H1 (cell line): Measurements from ENCODE around the gene WDFY4. TPM values are rescaled to one million over a fixed set of nuclear protein-coding genes. Genes with fewer than 3 reads are reported as not detected.

ENCODE experiments used
- JUND ChIP-seq: IDR thresholded peaks from 2 replicates; pipeline ENCODE4 v1.6.1; 2011; ENCODE audit warnings: mild to moderate bottlenecking, improper control_type of control experiment, low read length
- RNF2 ChIP-seq: fragments of 200-900, 300-1000 bp; sonication (generic); IDR thresholded peaks from 2 replicates; pipeline ENCODE4 v1.7.1; 2016; ENCODE audit warnings: borderline replicate concordance, low read depth, mild to moderate bottlenecking, antibody characterized with exemption, low read length; ENCODE audit not compliant: poor library complexity, severe bottlenecking; ENCODE audit errors: missing control alignments
- polyA plus RNA-seq, 7 experiments: library from polyadenylated mRNA; depleted of rRNA in 3 of 7; stranded (reverse) in 5 of 7; unstranded in 2 of 7; fragments of >200 nt in 5 of 7; fragments of 200-250 nt in 2 of 7; gene quantifications; 1 replicate in 5 of 7; 2 replicates in 1 of 7; 4 replicates in 1 of 7; pipeline versions ENCODE4 v1.2.1 to v1.2.3, GENCODE V29; 2011 to 2013; ENCODE audit warnings: missing spikeins in 2 of 7, mixed read lengths in 2 of 7
- total RNA-seq: library from RNA; stranded (reverse); fragmentation: NEBNext Ultra II Directional; extraction: Animal tissue kit (Norgen Biotek cat#: 25700); gene quantifications from 2 replicates; pipeline ENCODE4 v1.2.1, GENCODE V29; 2021
- TF ChIP-seq, protein P1 (sequence below): fragments of 300-600 bp; sonication (generic); IDR thresholded peaks from 2 replicates; pipeline ENCODE4 v1.7.1; 2012; ENCODE audit warnings: low read length, moderate library complexity, mild to moderate bottlenecking, inconsistent platforms; ENCODE audit not compliant: insufficient replicate concordance

The WDFY4 gene
- total and polyA plus RNA-seq, 2 of the 8 experiments (the other 6 are each of a cell fraction or from before 2014, with no cell fraction given), result not detected

- TF ChIP-seq, protein P1, sequence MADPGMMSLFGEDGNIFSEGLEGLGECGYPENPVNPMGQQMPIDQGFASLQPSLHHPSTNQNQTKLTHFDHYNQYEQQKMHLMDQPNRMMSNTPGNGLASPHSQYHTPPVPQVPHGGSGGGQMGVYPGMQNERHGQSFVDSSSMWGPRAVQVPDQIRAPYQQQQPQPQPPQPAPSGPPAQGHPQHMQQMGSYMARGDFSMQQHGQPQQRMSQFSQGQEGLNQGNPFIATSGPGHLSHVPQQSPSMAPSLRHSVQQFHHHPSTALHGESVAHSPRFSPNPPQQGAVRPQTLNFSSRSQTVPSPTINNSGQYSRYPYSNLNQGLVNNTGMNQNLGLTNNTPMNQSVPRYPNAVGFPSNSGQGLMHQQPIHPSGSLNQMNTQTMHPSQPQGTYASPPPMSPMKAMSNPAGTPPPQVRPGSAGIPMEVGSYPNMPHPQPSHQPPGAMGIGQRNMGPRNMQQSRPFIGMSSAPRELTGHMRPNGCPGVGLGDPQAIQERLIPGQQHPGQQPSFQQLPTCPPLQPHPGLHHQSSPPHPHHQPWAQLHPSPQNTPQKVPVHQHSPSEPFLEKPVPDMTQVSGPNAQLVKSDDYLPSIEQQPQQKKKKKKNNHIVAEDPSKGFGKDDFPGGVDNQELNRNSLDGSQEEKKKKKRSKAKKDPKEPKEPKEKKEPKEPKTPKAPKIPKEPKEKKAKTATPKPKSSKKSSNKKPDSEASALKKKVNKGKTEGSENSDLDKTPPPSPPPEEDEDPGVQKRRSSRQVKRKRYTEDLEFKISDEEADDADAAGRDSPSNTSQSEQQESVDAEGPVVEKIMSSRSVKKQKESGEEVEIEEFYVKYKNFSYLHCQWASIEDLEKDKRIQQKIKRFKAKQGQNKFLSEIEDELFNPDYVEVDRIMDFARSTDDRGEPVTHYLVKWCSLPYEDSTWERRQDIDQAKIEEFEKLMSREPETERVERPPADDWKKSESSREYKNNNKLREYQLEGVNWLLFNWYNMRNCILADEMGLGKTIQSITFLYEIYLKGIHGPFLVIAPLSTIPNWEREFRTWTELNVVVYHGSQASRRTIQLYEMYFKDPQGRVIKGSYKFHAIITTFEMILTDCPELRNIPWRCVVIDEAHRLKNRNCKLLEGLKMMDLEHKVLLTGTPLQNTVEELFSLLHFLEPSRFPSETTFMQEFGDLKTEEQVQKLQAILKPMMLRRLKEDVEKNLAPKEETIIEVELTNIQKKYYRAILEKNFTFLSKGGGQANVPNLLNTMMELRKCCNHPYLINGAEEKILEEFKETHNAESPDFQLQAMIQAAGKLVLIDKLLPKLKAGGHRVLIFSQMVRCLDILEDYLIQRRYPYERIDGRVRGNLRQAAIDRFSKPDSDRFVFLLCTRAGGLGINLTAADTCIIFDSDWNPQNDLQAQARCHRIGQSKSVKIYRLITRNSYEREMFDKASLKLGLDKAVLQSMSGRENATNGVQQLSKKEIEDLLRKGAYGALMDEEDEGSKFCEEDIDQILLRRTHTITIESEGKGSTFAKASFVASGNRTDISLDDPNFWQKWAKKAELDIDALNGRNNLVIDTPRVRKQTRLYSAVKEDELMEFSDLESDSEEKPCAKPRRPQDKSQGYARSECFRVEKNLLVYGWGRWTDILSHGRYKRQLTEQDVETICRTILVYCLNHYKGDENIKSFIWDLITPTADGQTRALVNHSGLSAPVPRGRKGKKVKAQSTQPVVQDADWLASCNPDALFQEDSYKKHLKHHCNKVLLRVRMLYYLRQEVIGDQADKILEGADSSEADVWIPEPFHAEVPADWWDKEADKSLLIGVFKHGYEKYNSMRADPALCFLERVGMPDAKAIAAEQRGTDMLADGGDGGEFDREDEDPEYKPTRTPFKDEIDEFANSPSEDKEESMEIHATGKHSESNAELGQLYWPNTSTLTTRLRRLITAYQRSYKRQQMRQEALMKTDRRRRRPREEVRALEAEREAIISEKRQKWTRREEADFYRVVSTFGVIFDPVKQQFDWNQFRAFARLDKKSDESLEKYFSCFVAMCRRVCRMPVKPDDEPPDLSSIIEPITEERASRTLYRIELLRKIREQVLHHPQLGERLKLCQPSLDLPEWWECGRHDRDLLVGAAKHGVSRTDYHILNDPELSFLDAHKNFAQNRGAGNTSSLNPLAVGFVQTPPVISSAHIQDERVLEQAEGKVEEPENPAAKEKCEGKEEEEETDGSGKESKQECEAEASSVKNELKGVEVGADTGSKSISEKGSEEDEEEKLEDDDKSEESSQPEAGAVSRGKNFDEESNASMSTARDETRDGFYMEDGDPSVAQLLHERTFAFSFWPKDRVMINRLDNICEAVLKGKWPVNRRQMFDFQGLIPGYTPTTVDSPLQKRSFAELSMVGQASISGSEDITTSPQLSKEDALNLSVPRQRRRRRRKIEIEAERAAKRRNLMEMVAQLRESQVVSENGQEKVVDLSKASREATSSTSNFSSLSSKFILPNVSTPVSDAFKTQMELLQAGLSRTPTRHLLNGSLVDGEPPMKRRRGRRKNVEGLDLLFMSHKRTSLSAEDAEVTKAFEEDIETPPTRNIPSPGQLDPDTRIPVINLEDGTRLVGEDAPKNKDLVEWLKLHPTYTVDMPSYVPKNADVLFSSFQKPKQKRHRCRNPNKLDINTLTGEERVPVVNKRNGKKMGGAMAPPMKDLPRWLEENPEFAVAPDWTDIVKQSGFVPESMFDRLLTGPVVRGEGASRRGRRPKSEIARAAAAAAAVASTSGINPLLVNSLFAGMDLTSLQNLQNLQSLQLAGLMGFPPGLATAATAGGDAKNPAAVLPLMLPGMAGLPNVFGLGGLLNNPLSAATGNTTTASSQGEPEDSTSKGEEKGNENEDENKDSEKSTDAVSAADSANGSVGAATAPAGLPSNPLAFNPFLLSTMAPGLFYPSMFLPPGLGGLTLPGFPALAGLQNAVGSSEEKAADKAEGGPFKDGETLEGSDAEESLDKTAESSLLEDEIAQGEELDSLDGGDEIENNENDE, result no peak
- TF ChIP-seq JUND, result no peak
- no peak for TF ChIP-seq RNF2
Measured at GRCh38 chr10:48948470-48949037, 263.9 kb downstream of the WDFY4 start (continued).
